PC-9 (cell line): ENCODE measurements around the gene ARCN1.

Experiments used
- CTCF ChIP-seq: fragments of 200-600 bp; sonication (generic); conservative IDR thresholded peaks from 2 replicates; pipeline ENCODE4 v1.6.1; 2017; ENCODE audit warnings: mixed run types, antibody characterized with exemption, mild to moderate bottlenecking, moderate library complexity
- EZH2 ChIP-seq: fragments of 200-600 bp; sonication (generic); IDR thresholded peaks from 2 replicates; pipeline ENCODE4 v1.8.0; 2017; ENCODE audit warnings: antibody characterized with exemption, low read depth

DNA sequence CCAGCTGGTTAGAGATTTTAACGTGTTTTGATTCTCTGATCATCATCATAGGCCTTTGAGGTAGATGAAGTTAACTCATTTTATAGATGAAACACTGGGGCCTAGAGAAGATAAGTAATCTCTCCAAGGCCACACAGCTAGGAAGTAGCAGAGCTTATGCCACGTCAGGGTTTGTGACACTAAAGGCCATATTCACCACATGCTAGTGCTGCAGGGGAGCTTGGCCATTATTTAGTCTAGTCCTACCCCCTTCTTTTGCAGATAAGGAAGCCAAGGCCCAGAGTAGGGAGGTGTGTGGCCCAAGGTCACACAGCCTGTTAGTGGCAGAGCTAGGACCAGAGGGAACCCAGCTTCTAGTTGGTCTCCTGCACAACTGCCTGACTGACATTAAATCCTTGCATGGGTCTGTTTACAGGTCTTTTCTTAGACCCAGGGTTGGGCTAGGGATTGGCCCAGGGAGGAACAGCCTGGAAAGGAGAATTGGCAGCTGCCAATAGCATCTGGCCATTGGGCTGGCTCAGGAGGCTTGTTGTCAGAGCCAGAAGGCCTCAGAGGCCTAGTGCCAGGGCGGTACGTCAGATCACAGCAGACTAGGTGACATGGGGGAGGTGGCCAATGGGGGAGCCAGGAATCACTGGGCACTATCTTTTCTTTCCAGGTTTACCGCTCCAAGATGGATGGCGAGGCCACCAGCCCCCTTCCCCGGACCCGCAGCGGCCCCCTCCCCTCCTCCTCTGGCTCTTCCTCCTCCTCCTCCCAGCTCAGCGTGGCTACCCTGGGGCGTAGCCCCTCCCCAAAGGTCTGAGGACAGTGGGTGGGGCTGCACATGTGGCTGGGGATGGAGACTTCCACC is 71.2 kb downstream of the ARCN1 start:
- TF ChIP-seq CTCF (no peak), EZH2 (no peak)
